LNCAP (cell line): ENCODE data around the gene NDUFS2.

Source experiments
- CTCF ChIP-seq: fragments of 450-650 bp; IDR thresholded peaks from 2 replicates; pipeline ENCODE4 v1.5.1; 2017; ENCODE audit warnings: mild to moderate bottlenecking

NDUFS2 gene

GRCh38 chr1:161226320-161226711 is 24.1 kb downstream of the NDUFS2 start:
- no peak for TF ChIP-seq CTCF

GRCh38 chr1:161226759-161227158 is 24.6 kb downstream of the NDUFS2 start:
- no peak for TF ChIP-seq CTCF

GRCh38 chr1:161227196-161227871 is 25.2 kb downstream of the NDUFS2 start:
- peak; percentile 94 for TF ChIP-seq CTCF

GRCh38 chr1:161228032-161228431 is 25.9 kb downstream of the NDUFS2 start:
- no peak for TF ChIP-seq CTCF

GRCh38 chr1:161229896-161230295 is 27.7 kb downstream of the NDUFS2 start:
- TF ChIP-seq CTCF: no peak

- TF ChIP-seq CTCF: no peak
Measured at GRCh38 chr1:161230762-161231161, 28.6 kb downstream of the NDUFS2 start.

GRCh38 chr1:161233102-161233501 is 30.9 kb downstream of the NDUFS2 start:
- no peak for TF ChIP-seq CTCF
